Brain microvascular endothelial cell (primary cell): ENCODE data around the gene KIAA2012.

Source experiments
- DNase-seq: peaks from one replicate; pipeline ENCODE4 v3.0.0-alpha.2; 2020
- H3K27ac ChIP-seq: fragments of 250-450 bp; sonication (Bioruptor Pico); 2 replicates; pipeline ENCODE4 v1.5.1; 2020; ENCODE audit warnings: mild to moderate bottlenecking, moderate library complexity
- H3K27me3 ChIP-seq: fragments of 250-450 bp; sonication (Bioruptor Pico); replicated peaks from 2 replicates; pipeline ENCODE4 v1.5.1; 2020; ENCODE audit warnings: mild to moderate bottlenecking
- H3K36me3 ChIP-seq: fragments of 250-450 bp; sonication (Bioruptor Pico); replicated peaks from 2 replicates; pipeline ENCODE4 v1.5.1; 2020; ENCODE audit warnings: mild to moderate bottlenecking
- H3K4me3 ChIP-seq: 2 replicates; pipeline ENCODE4 v1.5.1; 2011; ENCODE audit warnings: low read depth, mild to moderate bottlenecking, control low read depth, low read length, moderate library complexity
- CTCF ChIP-seq: IDR thresholded peaks from 2 replicates; pipeline ENCODE4 v1.5.1; 2011; ENCODE audit warnings: low read depth, mild to moderate bottlenecking, moderate library complexity, low read length, control low read depth, inconsistent platforms; ENCODE audit errors: missing control alignments
- in situ Hi-C: cut with HindIII; loops from 2 replicates; pipeline ENCODE4 v1.10.0; 2017; ENCODE audit warnings: low sequenced_read_pairs, low pct_ligation_motif_present

Gene KIAA2012

DNA sequence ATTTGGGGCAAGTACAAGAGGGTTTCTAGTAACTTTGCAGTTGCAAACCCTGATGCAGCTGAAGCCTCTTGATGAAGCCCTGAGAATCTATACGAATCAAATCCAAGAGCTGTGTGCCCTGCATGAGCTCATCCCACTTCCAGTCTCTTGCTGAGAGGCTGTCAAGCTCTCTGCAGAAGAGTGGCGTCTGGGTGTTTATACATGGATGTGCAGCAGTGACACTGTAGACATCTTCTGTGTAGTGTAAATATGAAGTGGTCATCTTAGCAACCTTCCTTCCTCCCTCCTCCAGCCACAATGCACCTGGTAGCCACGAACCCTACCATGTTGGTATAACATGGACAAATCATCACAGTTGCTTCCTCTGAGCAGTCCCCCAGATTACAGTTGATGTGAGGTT is 18.4 kb upstream of the KIAA2012 start:
- no peak overlapping the region for H3K4me3 ChIP-seq
- H3K36me3 ChIP-seq: no peaks in the 10 kb centered on the region
- H3K27me3 ChIP-seq: no peaks in the 10 kb centered on the region
- no peak for TF ChIP-seq CTCF
- H3K27ac ChIP-seq: no peak overlapping the region
- in situ Hi-C loops: no loop called here
- DNase-seq: no peak

DNA sequence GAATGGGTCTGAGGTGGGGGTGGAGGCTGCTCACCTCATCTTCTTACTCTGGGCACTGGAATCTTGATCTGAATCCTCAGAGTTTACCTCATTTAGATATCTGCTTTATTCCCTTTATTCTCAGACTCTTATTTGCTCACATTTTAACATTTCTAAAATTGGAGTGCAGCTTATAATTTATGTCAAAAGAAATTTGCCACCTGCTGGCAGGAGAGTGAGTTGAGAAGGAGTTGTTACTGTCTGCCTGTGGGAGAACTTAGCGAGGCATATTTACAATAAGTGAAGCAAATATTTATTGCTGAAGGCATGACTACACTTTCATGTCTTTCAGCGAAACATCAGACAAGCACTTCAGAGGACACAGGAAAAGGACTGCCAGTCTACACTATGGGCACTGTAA is 16.4 kb upstream of the KIAA2012 start:
- in situ Hi-C loops: no loop called here
- H3K36me3 ChIP-seq: no peaks in the 10 kb centered on the region
- no peak overlapping the region for H3K4me3 ChIP-seq
- H3K27me3 ChIP-seq: no peaks in the 10 kb centered on the region
- TF ChIP-seq CTCF: peak; percentile 67
- no peak overlapping the region for H3K27ac ChIP-seq
- peak; percentile 32 for DNase-seq

DNA sequence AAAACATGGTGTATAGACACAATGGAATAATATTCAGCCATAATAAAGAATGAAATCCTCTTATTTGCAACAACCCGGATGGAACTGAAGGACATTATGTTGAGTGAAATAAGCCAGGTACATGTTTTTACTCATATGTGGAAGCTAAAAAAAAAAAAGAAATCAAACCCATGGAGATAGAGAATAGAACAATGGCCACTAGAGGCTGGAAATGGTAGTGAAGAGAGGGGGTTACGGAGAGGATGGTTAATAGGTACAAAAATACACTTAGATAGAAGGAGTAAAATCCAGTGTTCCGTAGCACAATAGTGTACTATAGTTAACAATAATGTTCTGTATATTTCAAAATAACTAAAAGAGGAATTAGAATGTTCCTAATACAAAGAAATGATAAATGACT is 12.8 kb upstream of the KIAA2012 start:
- H3K27ac ChIP-seq: no peak overlapping the region
- H3K36me3 ChIP-seq: no peaks in the 10 kb centered on the region
- in situ Hi-C loops: no loop called here
- H3K4me3 ChIP-seq: no peak overlapping the region
- TF ChIP-seq CTCF: peak; percentile 42
- DNase-seq: no peak
- H3K27me3 ChIP-seq: no peaks in the 10 kb centered on the region

GRCh38 chr2:202061695-202062094 is 11.4 kb upstream of the KIAA2012 start:
- no peak for TF ChIP-seq CTCF
- H3K27ac ChIP-seq: no peak overlapping the region
- no peaks in the 10 kb centered on the region for H3K27me3 ChIP-seq
- in situ Hi-C loops: no loop called here
- no peaks in the 10 kb centered on the region for H3K36me3 ChIP-seq
- no peak for DNase-seq
- no peak overlapping the region for H3K4me3 ChIP-seq

GRCh38 chr2:202064171-202064880 is 8.7 kb upstream of the KIAA2012 start:
- Histone ChIP-seq H3K4me3 (no peak overlapping the region), H3K27me3 (no peaks in the 10 kb centered on the region), H3K36me3 (no peaks in the 10 kb centered on the region), H3K27ac (peak overlapping the region; percentile 92)
- no peak for TF ChIP-seq CTCF
- peak; percentile 96 for DNase-seq
- in situ Hi-C loops: no loop called here

- H3K27ac ChIP-seq: peak overlapping the region; percentile 92
- no peaks in the 10 kb centered on the region for H3K36me3 ChIP-seq
- H3K4me3 ChIP-seq: no peak overlapping the region
- DNase-seq: no peak
- no peaks in the 10 kb centered on the region for H3K27me3 ChIP-seq
- in situ Hi-C loops: no loop called here
- TF ChIP-seq CTCF: no peak
Observed at GRCh38 chr2:202064881-202065230, 8.2 kb upstream of the KIAA2012 start.
